H1 (cell line): ENCODE data around the gene UBA5. TPM values are rescaled to one million over a fixed set of nuclear protein-coding genes. Genes with fewer than 3 reads are reported as not detected.
A peak's percentile ranks its signal among the peaks of the same experiment; 100 is the strongest.

ENCODE experiments used
- CTCF ChIA-PET: fragments of 300-600 bp; sonication (Branson Sonifier 250); formaldehyde crosslinking; loops from one replicate; lab custom pipeline; 2021; ENCODE audit not compliant: partially characterized antibody; lab: Charles Lee
- POLR2A ChIA-PET: fragments of 300-600 bp; sonication (Branson Sonifier 250); formaldehyde crosslinking; loops from one replicate; lab custom pipeline; 2021; ENCODE audit warnings: inconsistent platforms; ENCODE audit not compliant: partially characterized antibody; lab: Charles Lee
- DNase-seq, 2 experiments: peaks; one replicate each; pipeline versions ENCODE4 v3.0.0 to v3.0.0-alpha.2; 2010 to 2022; ENCODE audit warnings: low spot score in 2 of 2, low read depth in 1 of 2, mixed read lengths in 1 of 2
- FAIRE-seq: peaks from 2 replicates; lab custom pipeline; 2011; peaks lifted over from hg19 to GRCh38; lab: Jason Lieb, UNC
- H2AFZ ChIP-seq: 2 replicates; pipeline ENCODE4 v1.8.1; 2012; ENCODE audit warnings: low read length, inconsistent platforms
- H2AK5ac ChIP-seq: 2 replicates; pipeline ENCODE4 v1.6.1; 2013; ENCODE audit warnings: low read depth, low read length
- H2BK120ac ChIP-seq: replicated peaks from 2 replicates; pipeline ENCODE3; 2013; ENCODE audit warnings: low read depth, low read length, inconsistent platforms
- H2BK12ac ChIP-seq: 2 replicates; pipeline ENCODE4 v1.6.1; 2013; ENCODE audit warnings: low read depth, low read length
- H2BK15ac ChIP-seq: 2 replicates; pipeline ENCODE4 v1.6.1; 2013; ENCODE audit warnings: low read length
- H2BK20ac ChIP-seq: 2 replicates; pipeline ENCODE4 v1.6.1; 2013; ENCODE audit warnings: low read length
- H2BK5ac ChIP-seq: 2 replicates; pipeline ENCODE4 v1.6.1; 2013; ENCODE audit warnings: low read depth, low read length
- H3K14ac ChIP-seq: 2 replicates; pipeline ENCODE4 v1.6.1; 2013; ENCODE audit warnings: inconsistent platforms; ENCODE audit not compliant: insufficient read length
- H3K18ac ChIP-seq: 2 replicates; pipeline ENCODE4 v1.6.1; 2013; ENCODE audit warnings: low read length; ENCODE audit errors: extremely low read depth
- H3K23ac ChIP-seq: 2 replicates; pipeline ENCODE4 v1.6.1; 2013; ENCODE audit warnings: inconsistent platforms; ENCODE audit not compliant: insufficient read length
- H3K23me2 ChIP-seq: 2 replicates; pipeline ENCODE4 v1.6.1; 2013; ENCODE audit warnings: low read depth, low read length
- H3K27ac ChIP-seq: 2 replicates; pipeline ENCODE4 v1.6.1; 2011; ENCODE audit warnings: low read depth, low read length, inconsistent platforms
- H3K27me3 ChIP-seq, 4 experiments: replicated peaks in 1 of 4; 1 replicate in 1 of 4; 2 replicates in 3 of 4; pipeline versions ENCODE4 v1.6.1 to v1.8.1; 2011 to 2013; ENCODE audit warnings: low read length in 3 of 4, mild to moderate bottlenecking in 3 of 4, inconsistent platforms in 2 of 4, mixed read lengths in 2 of 4, moderate library complexity in 1 of 4; ENCODE audit not compliant: control insufficient read depth in 3 of 4, insufficient read depth in 3 of 4; ENCODE audit errors: extremely low read depth in 1 of 4
- H3K36me3 ChIP-seq, 4 experiments: 2 replicates each; pipeline versions ENCODE4 v1.6.1 to v1.8.1; 2011 to 2013; ENCODE audit warnings: mild to moderate bottlenecking in 4 of 4, low read length in 3 of 4, moderate library complexity in 2 of 4, control low read depth in 1 of 4, inconsistent platforms in 1 of 4; ENCODE audit not compliant: insufficient read depth in 4 of 4, control insufficient read depth in 2 of 4
- H3K4ac ChIP-seq: replicated peaks from 2 replicates; pipeline ENCODE3; 2013; ENCODE audit warnings: low read length, low read depth, mixed read lengths, inconsistent platforms; ENCODE audit not compliant: insufficient read length
- H3K4me1 ChIP-seq, 4 experiments: replicated peaks in 1 of 4; 1 replicate in 1 of 4; 2 replicates in 3 of 4; pipeline versions ENCODE4 v1.6.1 to v1.8.1; 2011 to 2013; ENCODE audit warnings: low read length in 3 of 4, inconsistent platforms in 2 of 4, mixed read lengths in 1 of 4; ENCODE audit not compliant: insufficient read depth in 4 of 4, control insufficient read depth in 3 of 4
- H3K4me2 ChIP-seq, 2 experiments: 2 replicates each; pipeline versions ENCODE4 v1.6.1 to v1.8.1; 2011 to 2013; ENCODE audit warnings: low read depth in 2 of 2, low read length in 2 of 2, control low read depth in 1 of 2, inconsistent platforms in 1 of 2, mild to moderate bottlenecking in 1 of 2; ENCODE audit not compliant: insufficient read depth in 1 of 2
- H3K4me3 ChIP-seq, 4 experiments: fragments of 200-600, 300-600 bp in 1 of 4; sonication (generic), shearing (Covaris generic), sonication (Bioruptor Twin) in 1 of 4; 2 replicates each; pipeline versions ENCODE4 v1.5.1 to v1.8.1; 2011 to 2016; ENCODE audit warnings: low read length in 4 of 4, low read depth in 3 of 4, control low read depth in 2 of 4, inconsistent platforms in 2 of 4, mild to moderate bottlenecking in 2 of 4, mixed read lengths in 1 of 4, moderate library complexity in 1 of 4; ENCODE audit not compliant: insufficient read depth in 2 of 4; ENCODE audit errors: extremely low read depth in 1 of 4
- H3K56ac ChIP-seq: replicated peaks from 2 replicates; pipeline ENCODE3; 2013; ENCODE audit warnings: low read depth, mild to moderate bottlenecking, mixed read lengths, low read length, inconsistent platforms; ENCODE audit not compliant: insufficient read length
- H3K79me1 ChIP-seq: 2 replicates; pipeline ENCODE4 v1.6.1; 2013; ENCODE audit warnings: low read depth, low read length, control low read depth
- H3K79me2 ChIP-seq, 2 experiments: 2 replicates each; pipeline versions ENCODE4 v1.6.1 to v1.8.1; 2012 to 2013; ENCODE audit warnings: low read length in 2 of 2, mild to moderate bottlenecking in 2 of 2, inconsistent platforms in 1 of 2; ENCODE audit not compliant: insufficient read depth in 2 of 2, control insufficient read depth in 1 of 2
- H3K9ac ChIP-seq, 4 experiments: replicated peaks in 1 of 4; 1 replicate in 1 of 4; 2 replicates in 3 of 4; pipeline versions ENCODE4 v1.6.1 to v1.8.1; 2011 to 2013; ENCODE audit warnings: low read depth in 3 of 4, low read length in 3 of 4, control low read depth in 2 of 4, mild to moderate bottlenecking in 2 of 4, moderate library complexity in 2 of 4, inconsistent platforms in 1 of 4; ENCODE audit errors: extremely low read depth in 1 of 4
- H3K9me3 ChIP-seq, 2 experiments: 2 replicates each; pipeline versions ENCODE4 v1.6.1 to v1.8.1; 2012 to 2013; ENCODE audit warnings: mild to moderate bottlenecking in 2 of 2, moderate library complexity in 2 of 2, control low read depth in 1 of 2, inconsistent platforms in 1 of 2, low read depth in 1 of 2, low read length in 1 of 2, mixed read lengths in 1 of 2; ENCODE audit not compliant: insufficient read depth in 2 of 2
- H4K20me1 ChIP-seq, 2 experiments: replicated peaks in 1 of 2; 2 replicates each; pipeline versions ENCODE3 to v1.8.1; 2011 to 2013; ENCODE audit warnings: inconsistent platforms in 2 of 2, low read length in 2 of 2, mild to moderate bottlenecking in 1 of 2; ENCODE audit not compliant: insufficient read depth in 2 of 2, control insufficient read depth in 1 of 2
- H4K5ac ChIP-seq: 2 replicates; pipeline ENCODE4 v1.6.1; 2013; ENCODE audit warnings: low read length, low read depth, mixed read lengths, inconsistent platforms; ENCODE audit not compliant: insufficient read length
- H4K8ac ChIP-seq: 2 replicates; pipeline ENCODE4 v1.8.0; 2013; ENCODE audit warnings: mild to moderate bottlenecking, moderate library complexity, low read length, inconsistent platforms; ENCODE audit not compliant: insufficient read depth; ENCODE audit errors: extremely low read depth
- H4K91ac ChIP-seq: replicated peaks from 2 replicates; pipeline ENCODE3; 2013; ENCODE audit warnings: low read length, mixed read lengths, inconsistent platforms; ENCODE audit not compliant: insufficient read length
- ASH2L ChIP-seq: fragments of 200-600, 300-600 bp; sonication (generic); IDR thresholded peaks from one replicate; pipeline ENCODE4 v1.7.1; 2017; ENCODE audit warnings: low read length
- CBX5 ChIP-seq: fragments of 300-800, 300-1000 bp; sonication (generic); IDR thresholded peaks from 2 replicates; pipeline ENCODE4 v1.7.1; 2016; ENCODE audit warnings: antibody characterized with exemption, low read length, low read depth
- HDAC6 ChIP-seq: IDR thresholded peaks from one replicate; pipeline ENCODE4 v1.7.1; 2012; ENCODE audit warnings: low read depth, mild to moderate bottlenecking, inconsistent platforms, low read length, moderate library complexity
- JUND ChIP-seq: IDR thresholded peaks from 2 replicates; pipeline ENCODE4 v1.6.1; 2011; ENCODE audit warnings: mild to moderate bottlenecking, improper control_type of control experiment, low read length
- POLR2AphosphoS5 ChIP-seq: IDR thresholded peaks from 2 replicates; pipeline ENCODE4 v1.6.1; 2011; ENCODE audit warnings: low read depth, low read length
- SP2 ChIP-seq: IDR thresholded peaks from 2 replicates; pipeline ENCODE4 v1.6.1; 2012; ENCODE audit warnings: mild to moderate bottlenecking, low read length, inconsistent platforms
- SP4 ChIP-seq: IDR thresholded peaks from 2 replicates; pipeline ENCODE4 v1.6.1; 2012; ENCODE audit warnings: low read length, inconsistent platforms
- WGBS, 2 experiments: shearing (Covaris generic) in 1 of 2; methylation state at CpG; one replicate each; pipeline versions ENCODE4 v1.1.6 to v1.1.7; 2013 to 2015; ENCODE audit warnings: low lambda C conversion rate in 2 of 2, mixed read lengths in 2 of 2, inconsistent platforms in 1 of 2, low coverage in 1 of 2, missing lambda C conversion rate in 1 of 2; ENCODE audit not compliant: insufficient replicate concordance in 2 of 2, insufficient coverage in 1 of 2, insufficient read length in 1 of 2; ENCODE audit errors: extremely low coverage in 1 of 2, missing lambda C conversion rate in 1 of 2; 5-methylcytosine and 5-hydroxymethylcytosine counted together
- polyA plus RNA-seq, 7 experiments: library from polyadenylated mRNA; depleted of rRNA in 3 of 7; stranded (reverse) in 5 of 7; unstranded in 2 of 7; fragments of >200 nt in 5 of 7; fragments of 200-250 nt in 2 of 7; gene quantifications; 1 replicate in 5 of 7; 2 replicates in 1 of 7; 4 replicates in 1 of 7; pipeline versions ENCODE4 v1.2.1 to v1.2.3, GENCODE V29; 2011 to 2013; ENCODE audit warnings: missing spikeins in 2 of 7, mixed read lengths in 2 of 7
- total RNA-seq: library from RNA; stranded (reverse); fragmentation: NEBNext Ultra II Directional; extraction: Animal tissue kit (Norgen Biotek cat#: 25700); gene quantifications from 2 replicates; pipeline ENCODE4 v1.2.1, GENCODE V29; 2021

UBA5 gene
- total and polyA plus RNA-seq, 2 of the 8 experiments (the other 6 are each of a cell fraction or from before 2014, with no cell fraction given), result 11.0 to 28.0 TPM

- no peak overlapping the region for H2BK20ac ChIP-seq
- peak overlapping the region in 3 of 4 experiments; percentile 80 to 93 (median 89); a peak in 6 of 7 replicates for H3K9ac ChIP-seq
- no peaks in the 10 kb centered on the region for H3K27me3 ChIP-seq
- H3K4me2 ChIP-seq, result peak overlapping the region; percentile 73 to 99
- H3K4ac ChIP-seq, result no peak overlapping the region
- no peak overlapping the region for H4K5ac ChIP-seq
- H3K23ac ChIP-seq, result no peak overlapping the region
- CTCF ChIA-PET, result interaction anchor here (0.6 to 1.8 kb wide), 3 partner anchors 15 to 752 kb away, joined by 3 to 5 read pairs (median 3); no protein-coding TSS in a partner anchor
- H4K8ac ChIP-seq, result no peak overlapping the region
- H2BK120ac ChIP-seq, result no peak overlapping the region
- H2BK15ac ChIP-seq, result no peak overlapping the region
- no peak overlapping the region for H2BK12ac ChIP-seq
- H2BK5ac ChIP-seq, result no peak overlapping the region
- WGBS, 2 experiments, result 24% methylated on average over 8 of the region's 8 CpGs; no CpG with 5 or more reads in 1 of the 2 experiments
- H4K91ac ChIP-seq, result no peak overlapping the region
- H3K79me1 ChIP-seq, result no peaks in the 10 kb centered on the region
- FAIRE-seq, result no peak
- H3K79me2 ChIP-seq, result peaks cover 4 to 29% of the 10 kb centered on the region in 2 experiments; a peak in 3 of 4 replicates
- no peak overlapping the region for H2AK5ac ChIP-seq
- peak overlapping the region; percentile 90 to 96 (median 94) for H3K4me3 ChIP-seq
- no peak for TF ChIP-seq SP2
- TF ChIP-seq JUND, result no peak
- TF ChIP-seq POLR2AphosphoS5, result no peak
- no peak for TF ChIP-seq SP4
- no peak for TF ChIP-seq ASH2L
- TF ChIP-seq CBX5, result no peak
- TF ChIP-seq HDAC6, result no peak
- TF ChIP-seq, all 59 proteins: peak for 0
- POLR2A ChIA-PET, result interaction anchor here (0.7 to 1.3 kb wide), 2 partner anchors 9 to 12 kb away, joined by 3 to 4 read pairs; no protein-coding TSS in a partner anchor
- no peak overlapping the region for H3K56ac ChIP-seq
- H3K4me1 ChIP-seq, result no peaks in the 10 kb centered on the region; a peak in 1 of 7 replicates
- H3K14ac ChIP-seq, result no peak overlapping the region
- DNase-seq, result no peak
- no peak overlapping the region for H3K27ac ChIP-seq
- peaks cover 11% of the 10 kb centered on the region for H3K23me2 ChIP-seq
- H4K20me1 ChIP-seq, result no peaks in the 10 kb centered on the region
- no peaks in the 10 kb centered on the region for H3K9me3 ChIP-seq
- no peak overlapping the region for H3K18ac ChIP-seq
- H3K36me3 ChIP-seq, result no peaks in the 10 kb centered on the region
- no peak overlapping the region for H2AFZ ChIP-seq
Observed at GRCh38 chr3:132661101-132661500, 972 bp downstream of the UBA5 start.
